Hepatocyte (in vitro differentiated cells): Measurements from ENCODE around the gene TBCD. TPM values are rescaled to one million over a fixed set of nuclear protein-coding genes. Genes with fewer than 3 reads are reported as not detected.

Experiments used
- DNase-seq: peaks from one replicate; pipeline ENCODE4 v3.0.0-alpha.2; 2016; ENCODE audit warnings: low spot score
- H2AFZ ChIP-seq: fragments of 200-600 bp; sonication (generic); 2 replicates; pipeline ENCODE4 v1.6.0; 2016; ENCODE audit warnings: antibody characterized with exemption, mild to moderate bottlenecking
- H3K27ac ChIP-seq: fragments of 200-600 bp; sonication (generic); 2 replicates; pipeline ENCODE4 v1.5.1; 2016; ENCODE audit warnings: mild to moderate bottlenecking
- H3K27me3 ChIP-seq: fragments of 200-600 bp; sonication (generic); 2 replicates; pipeline ENCODE4 v1.6.1; 2016
- H3K36me3 ChIP-seq: fragments of 200-600 bp; sonication (generic); replicated peaks from 2 replicates; pipeline ENCODE4 v1.5.1; 2016; ENCODE audit warnings: low read depth; ENCODE audit not compliant: insufficient read depth
- H3K4me1 ChIP-seq: fragments of 200-600 bp; sonication (generic); 2 replicates; pipeline ENCODE4 v1.5.1; 2016; ENCODE audit warnings: mild to moderate bottlenecking, moderate library complexity; ENCODE audit not compliant: insufficient read depth
- H3K4me2 ChIP-seq: fragments of 200-600 bp; sonication (generic); 2 replicates; pipeline ENCODE4 v1.6.0; 2016
- H3K4me3 ChIP-seq: fragments of 200-600 bp; sonication (generic); 2 replicates; pipeline ENCODE4 v1.5.1; 2016; ENCODE audit warnings: mild to moderate bottlenecking
- H3K79me2 ChIP-seq: fragments of 200-600 bp; sonication (generic); 2 replicates; pipeline ENCODE4 v1.6.0; 2017; ENCODE audit warnings: mild to moderate bottlenecking
- H3K9me2 ChIP-seq: fragments of 200-600 bp; sonication (generic); replicated peaks from 2 replicates; pipeline ENCODE4 v1.6.0; 2017; ENCODE audit warnings: mild to moderate bottlenecking; ENCODE audit not compliant: insufficient read depth
- H3K9me3 ChIP-seq: fragments of 200-600 bp; sonication (generic); 2 replicates; pipeline ENCODE4 v1.5.1; 2016; ENCODE audit warnings: low read depth, mild to moderate bottlenecking
- H4K20me1 ChIP-seq: fragments of 200-600 bp; sonication (generic); 2 replicates; pipeline ENCODE4 v1.6.0; 2016; ENCODE audit warnings: mild to moderate bottlenecking; ENCODE audit not compliant: insufficient read depth, poor library complexity, severe bottlenecking
- EZH2 ChIP-seq: fragments of 200-600 bp; sonication (generic); IDR thresholded peaks from 2 replicates; pipeline ENCODE4 v1.6.1; 2016; ENCODE audit warnings: antibody characterized with exemption, mild to moderate bottlenecking, borderline replicate concordance
- EZH2phosphoT487 ChIP-seq: fragments of 200-600 bp; sonication (generic); IDR thresholded peaks from one replicate; pipeline ENCODE4 v1.6.1; 2018; ENCODE audit warnings: antibody characterized with exemption, mild to moderate bottlenecking, low read depth, moderate library complexity; ENCODE audit not compliant: unreplicated experiment, severe bottlenecking
- WGBS: methylation state at CpG from one replicate; pipeline ENCODE4 v1.1.6; 2016; ENCODE audit warnings: low lambda C conversion rate; ENCODE audit errors: missing lambda C conversion rate; 5-methylcytosine and 5-hydroxymethylcytosine counted together
- polyA plus RNA-seq: library from polyadenylated mRNA; unstranded; fragments of >200 nt; fragmentation: Nextera tagmentation; extraction: Ambion mirVana; gene quantifications from 2 replicates; pipeline ENCODE4 v1.2.1, GENCODE V29; 2016
- total RNA-seq: library from RNA; depleted of rRNA; stranded (reverse); fragments of >200 nt; gene quantifications from 2 replicates; pipeline ENCODE4 v1.2.3, GENCODE V29; 2014
- TF ChIP-seq, protein P1 (sequence below): fragments of 200-600 bp; sonication (generic); IDR thresholded peaks from 2 replicates; pipeline ENCODE4 v1.5.1; 2016; ENCODE audit warnings: antibody characterized with exemption, mild to moderate bottlenecking; ENCODE audit not compliant: poor library complexity

TBCD gene
- total and polyA plus RNA-seq, 2 experiments from 2014 or later, result 24.5 to 41.5 TPM

DNA sequence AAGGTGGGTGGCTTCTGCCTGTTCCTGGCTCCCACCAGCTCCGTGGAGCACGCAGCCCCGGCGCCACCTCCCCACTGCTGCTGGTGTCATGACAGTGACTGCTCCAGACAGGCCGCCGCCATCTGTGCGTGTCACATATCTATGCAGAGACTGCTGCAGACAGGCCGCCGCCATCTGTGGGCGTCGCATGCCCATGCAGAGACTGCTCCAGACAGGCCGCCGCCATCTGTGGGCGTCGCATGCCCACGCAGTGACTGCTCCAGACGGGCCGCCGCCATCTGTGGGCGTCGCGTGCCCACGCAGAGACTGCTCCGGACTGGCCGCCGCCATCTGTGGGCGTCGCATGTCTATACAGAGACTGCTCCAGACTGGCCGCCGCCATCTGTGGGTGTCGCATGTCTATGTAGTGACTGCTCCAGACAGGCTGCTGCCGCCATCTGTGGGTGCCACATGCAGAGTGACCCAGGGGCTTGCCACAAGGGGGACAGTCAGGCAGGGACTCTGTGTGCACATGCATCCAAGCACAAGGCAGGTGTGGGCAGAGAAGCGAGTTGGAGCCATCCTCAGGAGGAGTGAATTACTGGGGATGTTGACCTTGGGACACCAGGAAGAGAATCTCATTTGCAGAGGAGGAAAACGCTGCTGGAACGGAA is 38.7 kb upstream of the TBCD start:
- Histone ChIP-seq H3K9me2 (no peaks in the 10 kb centered on the region), H3K4me1 (peaks cover 8% of the 10 kb centered on the region), H2AFZ (no peak overlapping the region), H3K27ac (no peak overlapping the region), H3K36me3 (no peaks in the 10 kb centered on the region), H3K9me3 (no peaks in the 10 kb centered on the region), H3K79me2 (peaks cover 13% of the 10 kb centered on the region), H3K4me2 (no peak overlapping the region), H3K27me3 (no peaks in the 10 kb centered on the region), H3K4me3 (no peak overlapping the region), H4K20me1 (no peaks in the 10 kb centered on the region)
- DNase-seq, result no peak
- WGBS, result 93% methylated on average over 34 of the region's 35 CpGs
- TF ChIP-seq EZH2 (no peak), EZH2phosphoT487 (no peak)
- TF ChIP-seq, protein P1, sequence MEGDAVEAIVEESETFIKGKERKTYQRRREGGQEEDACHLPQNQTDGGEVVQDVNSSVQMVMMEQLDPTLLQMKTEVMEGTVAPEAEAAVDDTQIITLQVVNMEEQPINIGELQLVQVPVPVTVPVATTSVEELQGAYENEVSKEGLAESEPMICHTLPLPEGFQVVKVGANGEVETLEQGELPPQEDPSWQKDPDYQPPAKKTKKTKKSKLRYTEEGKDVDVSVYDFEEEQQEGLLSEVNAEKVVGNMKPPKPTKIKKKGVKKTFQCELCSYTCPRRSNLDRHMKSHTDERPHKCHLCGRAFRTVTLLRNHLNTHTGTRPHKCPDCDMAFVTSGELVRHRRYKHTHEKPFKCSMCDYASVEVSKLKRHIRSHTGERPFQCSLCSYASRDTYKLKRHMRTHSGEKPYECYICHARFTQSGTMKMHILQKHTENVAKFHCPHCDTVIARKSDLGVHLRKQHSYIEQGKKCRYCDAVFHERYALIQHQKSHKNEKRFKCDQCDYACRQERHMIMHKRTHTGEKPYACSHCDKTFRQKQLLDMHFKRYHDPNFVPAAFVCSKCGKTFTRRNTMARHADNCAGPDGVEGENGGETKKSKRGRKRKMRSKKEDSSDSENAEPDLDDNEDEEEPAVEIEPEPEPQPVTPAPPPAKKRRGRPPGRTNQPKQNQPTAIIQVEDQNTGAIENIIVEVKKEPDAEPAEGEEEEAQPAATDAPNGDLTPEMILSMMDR, result no peak

DNA sequence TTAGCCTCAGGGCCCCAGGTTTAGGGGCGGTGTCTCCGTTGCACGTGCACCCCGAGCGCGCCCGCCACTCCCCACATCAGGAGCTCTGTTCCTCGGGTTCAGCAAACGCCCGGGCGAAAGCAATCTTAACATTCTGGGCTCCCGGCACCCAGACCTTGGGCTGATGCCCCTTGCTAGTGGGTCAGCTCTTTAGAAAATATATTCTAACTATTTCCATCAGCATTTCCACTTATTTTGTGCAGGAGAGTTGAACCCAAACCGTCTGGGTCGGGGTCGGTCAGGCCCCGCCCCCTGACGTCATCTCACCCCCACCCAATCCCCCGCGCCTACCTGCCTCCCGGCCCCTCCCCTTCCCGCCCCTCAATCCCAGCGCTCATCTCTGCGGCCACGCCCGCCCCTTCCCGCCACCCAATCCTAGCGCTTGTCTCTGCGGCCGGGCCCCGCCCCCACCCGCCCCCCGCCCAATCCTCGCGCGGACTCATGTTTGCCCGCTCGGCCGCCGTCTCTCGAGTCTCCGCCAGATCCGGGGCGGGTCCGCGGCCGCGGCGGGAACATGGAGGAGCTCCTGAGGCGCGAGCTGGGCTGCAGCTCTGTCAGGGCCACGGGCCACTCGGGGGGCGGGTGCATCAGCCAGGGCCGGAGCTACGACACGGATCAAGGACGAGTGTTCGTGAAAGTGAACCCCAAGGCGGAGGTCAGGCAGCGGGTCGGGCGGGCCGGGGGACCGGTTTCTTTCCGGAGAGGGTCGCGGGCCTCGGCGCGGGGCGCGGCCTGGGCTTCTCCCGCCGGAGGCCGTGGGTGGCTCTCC is 35.5 kb upstream of the TBCD start, which contains the start of gene FN3KRP:
TSS of gene FN3KRP (plus strand) at position 504 of the 808 bp plus-strand sequence. CDS start at position 554, 50 bp downstream.
- H3K27ac ChIP-seq, result peak within 1 kb of the TSS; percentile 70
- DNase-seq, result peak; percentile 99
- H3K79me2 ChIP-seq, result peaks cover 15% of the 10 kb centered on the region
- no peak for TF ChIP-seq EZH2
- TF ChIP-seq EZH2phosphoT487, result no peak
- TF ChIP-seq, protein P1, result no peak
- H2AFZ ChIP-seq, result peak within 1 kb of the TSS; percentile 73
- no peaks in the 10 kb centered on the region for H4K20me1 ChIP-seq
- H3K9me3 ChIP-seq, result no peaks in the 10 kb centered on the region
- H3K4me3 ChIP-seq, result peak within 1 kb of the TSS; percentile 71
- H3K4me1 ChIP-seq, result peaks cover 8% of the 10 kb centered on the region
- no peaks in the 10 kb centered on the region for H3K27me3 ChIP-seq
- H3K9me2 ChIP-seq, result no peaks in the 10 kb centered on the region
- H3K4me2 ChIP-seq, result peak within 1 kb of the TSS; percentile 94
- H3K36me3 ChIP-seq, result no peaks in the 10 kb centered on the region
- under 1% methylated on average over 43 of the region's 75 CpGs for WGBS

DNA sequence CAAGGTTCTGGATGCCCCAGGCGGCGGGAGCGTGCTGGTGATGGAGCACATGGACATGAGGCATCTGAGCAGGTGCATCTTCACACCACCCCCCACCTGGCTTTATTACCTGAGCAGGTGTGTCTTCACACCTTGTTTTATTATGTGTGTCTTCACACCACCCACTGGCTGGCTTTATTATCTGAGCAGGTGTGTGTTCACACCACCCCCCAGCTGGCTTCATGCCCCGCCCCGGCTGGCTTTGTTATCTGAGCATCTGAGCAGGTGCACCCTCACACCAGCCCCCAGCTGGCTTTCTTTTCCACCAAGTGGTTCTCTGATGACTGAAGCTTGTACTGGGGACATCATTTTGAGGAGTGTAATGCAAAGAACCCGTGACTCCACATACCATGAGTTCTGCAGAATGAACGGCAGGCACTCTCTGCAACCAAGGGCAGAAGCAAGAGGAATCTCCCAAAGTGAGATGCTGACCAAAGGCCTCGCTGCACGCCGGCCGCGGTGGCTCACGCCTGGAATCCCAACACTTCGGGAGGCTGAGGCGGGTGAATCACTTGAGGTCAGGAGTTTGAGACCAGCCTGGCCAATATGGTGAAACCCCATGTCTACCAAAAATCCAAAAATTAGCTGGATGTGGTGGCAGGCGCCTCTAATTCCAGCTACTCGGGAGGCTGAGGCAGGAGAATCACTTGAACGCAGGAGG is 32.7 kb upstream of the TBCD start:
- H3K9me2 ChIP-seq, result no peaks in the 10 kb centered on the region
- H2AFZ ChIP-seq, result no peak overlapping the region
- WGBS, result 98% methylated on average over 18 of the region's 18 CpGs
- no peak overlapping the region for H3K4me3 ChIP-seq
- no peak for TF ChIP-seq EZH2phosphoT487
- no peak overlapping the region for H3K4me2 ChIP-seq
- peaks cover 15% of the 10 kb centered on the region for H3K79me2 ChIP-seq
- H3K36me3 ChIP-seq, result no peaks in the 10 kb centered on the region
- H4K20me1 ChIP-seq, result no peaks in the 10 kb centered on the region
- H3K4me1 ChIP-seq, result peaks cover 8% of the 10 kb centered on the region
- DNase-seq, result no peak
- H3K27me3 ChIP-seq, result no peaks in the 10 kb centered on the region
- no peak overlapping the region for H3K27ac ChIP-seq
- no peaks in the 10 kb centered on the region for H3K9me3 ChIP-seq
